Measurements from ENCODE around the gene WASHC4.

WASHC4 gene

DNA sequence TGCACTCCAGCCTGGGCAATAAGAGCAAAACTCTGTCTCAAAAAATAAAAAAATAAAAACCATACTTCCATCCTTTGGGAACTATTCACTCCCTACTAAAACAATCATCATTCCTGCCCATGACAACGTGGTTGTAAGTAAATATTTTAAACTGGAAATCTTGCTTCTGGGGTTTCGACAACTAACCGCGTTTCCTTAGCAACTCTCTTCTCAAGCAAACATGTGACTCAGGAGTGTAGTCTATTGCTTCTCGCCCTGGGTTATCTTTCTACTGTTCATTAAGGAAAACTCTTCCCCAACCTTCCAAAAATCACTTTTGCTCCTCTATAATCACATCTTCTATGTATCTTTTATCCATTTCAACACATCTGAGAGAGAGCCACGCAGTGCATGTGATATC is 106.6 kb downstream of the WASHC4 start:
- DNase-seq (ENCODE audit: low read depth): no peak

DNA sequence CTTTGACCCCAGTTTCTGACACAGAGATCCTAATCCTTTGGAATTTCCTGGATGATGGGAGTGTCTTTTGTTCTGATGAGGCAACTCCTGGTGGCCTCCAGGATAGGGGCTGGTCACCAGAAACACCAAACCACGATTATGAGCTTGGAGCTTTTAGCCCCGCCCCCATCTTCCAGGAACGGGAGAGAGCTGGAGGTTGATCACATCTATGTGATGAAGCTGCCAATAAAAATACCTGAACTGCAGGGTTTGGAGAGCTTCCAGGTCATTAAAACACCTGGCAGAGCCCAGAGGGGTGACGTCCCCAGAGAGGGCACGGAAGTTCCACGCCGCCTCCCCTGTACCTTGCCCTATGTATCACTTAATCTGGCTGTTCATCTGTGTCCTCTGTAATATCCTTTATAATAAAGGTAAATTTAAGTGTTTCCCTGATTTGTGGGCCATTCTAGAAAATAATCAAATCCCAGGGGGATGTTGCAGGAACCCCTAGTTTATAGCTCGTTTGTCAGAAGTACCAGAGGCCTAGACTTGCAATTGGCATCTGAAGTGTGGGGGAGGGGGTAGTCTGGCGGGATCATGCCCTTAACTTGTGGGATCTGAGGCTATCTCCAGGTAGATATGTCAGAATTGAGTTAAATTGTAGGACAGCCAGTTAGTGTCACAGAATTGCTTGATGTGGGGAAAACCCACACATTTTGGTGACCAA is 107.3 kb downstream of the WASHC4 start:
- no peak for DNase-seq (ENCODE audit: low read depth)

DNA sequence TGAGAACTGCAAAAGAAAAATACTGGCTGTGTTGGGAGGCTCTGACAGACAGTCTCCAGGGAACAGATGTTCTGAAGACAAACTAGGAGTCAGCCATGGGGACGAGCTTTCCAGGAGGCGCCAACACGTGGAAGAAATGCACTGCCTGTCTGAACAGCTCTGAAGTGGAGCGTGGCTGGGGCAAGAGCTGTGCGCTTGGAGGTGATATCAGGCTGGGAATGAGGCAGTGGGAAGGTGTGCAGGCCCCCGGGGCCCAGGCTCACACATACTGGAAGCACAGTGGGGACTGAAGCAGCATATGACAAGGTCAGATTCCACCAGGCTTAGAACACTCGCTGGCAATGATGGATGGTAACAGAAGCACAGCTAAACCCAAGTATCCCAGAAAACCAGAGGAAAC is 110.9 kb downstream of the WASHC4 start:
- DNase-seq (ENCODE audit: low read depth): no peak

Measured in activated T-cell treated with anti-CD3 and anti-CD28 coated beads for 24 hours (primary cell).